HG03457 (cell line): ENCODE data around the gene RUNX1.

ENCODE experiments used
- ATAC-seq: cut with Tn5 transposase; IDR thresholded peaks from one replicate; pipeline ENCODE4 v1.9.1; 2021; ENCODE audit warnings: moderate number of reproducible peaks; ENCODE audit not compliant: unreplicated experiment

The RUNX1 gene

DNA sequence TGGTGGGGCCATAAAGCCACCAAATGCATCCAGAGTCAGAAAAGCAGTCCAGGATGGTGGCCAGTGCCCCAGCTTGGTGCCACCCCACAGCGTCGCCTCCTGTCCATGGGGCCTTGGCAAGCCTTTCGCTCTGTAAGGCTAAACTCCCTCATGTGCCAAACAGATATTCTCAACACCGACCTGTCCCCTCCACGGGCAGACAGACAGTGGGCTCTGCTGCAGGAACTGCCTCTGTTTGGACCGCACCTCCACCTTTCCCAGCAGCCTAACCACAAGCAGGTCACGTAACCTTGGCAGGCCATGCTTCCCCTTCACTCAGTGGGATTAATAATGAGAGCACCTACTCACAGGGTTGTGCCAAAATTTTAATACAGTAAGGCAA lies 11.7 kb downstream of the RUNX1 start:
- no peak for ATAC-seq

DNA sequence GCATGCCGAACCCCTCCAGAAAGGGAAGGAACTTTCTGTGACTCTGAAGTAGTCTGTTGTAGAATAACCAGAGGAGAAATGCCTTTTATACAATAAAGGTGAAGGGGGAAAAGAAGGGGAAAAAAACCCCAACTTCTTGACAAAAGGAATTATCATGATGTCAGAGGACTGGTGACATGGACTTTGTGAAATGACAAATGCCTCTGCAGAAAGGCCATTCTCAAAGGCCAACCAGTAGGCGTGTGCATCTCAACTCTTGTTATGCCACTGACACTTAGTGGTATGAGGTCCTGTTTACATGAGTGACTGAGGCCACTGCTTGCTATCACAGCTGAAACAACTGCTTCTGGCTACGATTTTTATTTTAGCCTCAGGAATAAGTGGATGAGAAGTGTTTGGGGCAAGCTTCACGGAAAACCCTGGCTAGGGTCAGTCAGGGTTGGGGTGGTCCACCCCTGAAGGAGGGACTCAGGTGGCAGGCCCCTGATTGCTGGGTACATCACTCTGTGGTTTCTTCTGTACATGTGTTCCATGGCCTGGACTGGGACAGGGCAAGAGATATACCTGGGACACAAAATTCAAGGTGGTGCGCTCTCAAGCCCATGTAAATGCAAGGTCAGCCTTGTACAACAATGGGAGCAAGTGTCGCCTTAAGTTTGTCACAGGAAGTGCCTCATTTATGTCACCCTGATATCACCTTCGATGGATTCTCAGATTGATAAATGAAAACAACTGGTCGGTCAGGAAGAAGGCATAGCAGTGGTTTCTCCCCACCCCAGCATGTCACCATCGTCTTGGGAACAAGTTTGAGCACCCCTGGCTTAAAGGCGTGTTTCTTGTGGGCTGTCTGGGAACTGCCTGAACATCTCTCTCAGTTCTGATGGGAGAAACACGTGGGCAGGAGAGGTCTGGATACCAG lies 12.4 kb downstream of the RUNX1 start:
- ATAC-seq, result no peak

GRCh38 chr21:35035581-35035980 lies 13.5 kb downstream of the RUNX1 start:
- ATAC-seq, result no peak

- ATAC-seq, result no peak
Observed at GRCh38 chr21:35035116-35035515, 14.0 kb downstream of the RUNX1 start.

- ATAC-seq, result no peak
Observed at GRCh38 chr21:35034203-35034926, 14.7 kb downstream of the RUNX1 start.

DNA sequence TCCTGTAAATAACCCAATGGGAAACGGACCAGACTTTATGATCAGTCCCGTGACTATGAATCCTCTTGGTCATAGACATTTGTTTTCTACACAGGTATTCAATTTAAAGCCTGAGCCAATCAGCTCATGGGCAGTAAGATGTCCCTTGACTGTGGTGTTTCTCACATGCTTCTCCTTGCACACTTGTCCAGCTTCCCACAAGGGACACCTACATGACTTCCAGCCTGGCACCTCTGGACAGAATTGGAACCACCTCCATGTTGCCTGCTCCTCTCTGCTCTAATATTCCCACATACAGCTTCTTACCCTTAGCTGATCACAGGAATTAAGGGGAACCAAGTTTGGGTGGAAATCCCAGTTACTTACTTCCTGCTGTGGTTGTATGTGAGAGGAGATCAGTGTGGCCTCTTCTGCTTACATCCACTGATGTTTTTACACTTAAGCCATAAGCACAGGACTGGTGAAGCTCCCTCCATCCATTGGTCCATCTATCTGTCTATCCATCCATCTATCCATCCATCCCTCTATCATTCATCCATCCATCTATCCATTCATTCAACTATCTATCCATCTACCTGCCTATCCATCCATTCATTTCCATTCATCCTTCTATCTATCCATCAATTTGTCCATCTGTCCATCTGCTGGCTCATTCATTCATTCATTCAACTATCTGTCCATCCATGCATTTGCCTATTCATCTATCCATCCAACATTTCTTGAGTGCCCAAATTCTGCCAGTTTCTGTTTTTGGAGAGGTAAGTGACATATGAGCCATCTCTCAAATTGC lies 16.4 kb downstream of the RUNX1 start:
- ATAC-seq, result no peak

- ATAC-seq, result no peak
Observed at GRCh38 chr21:35028451-35028978, 20.6 kb downstream of the RUNX1 start.

- no peak for ATAC-seq
Observed at GRCh38 chr21:35027563-35028450, 21.3 kb downstream of the RUNX1 start.

DNA sequence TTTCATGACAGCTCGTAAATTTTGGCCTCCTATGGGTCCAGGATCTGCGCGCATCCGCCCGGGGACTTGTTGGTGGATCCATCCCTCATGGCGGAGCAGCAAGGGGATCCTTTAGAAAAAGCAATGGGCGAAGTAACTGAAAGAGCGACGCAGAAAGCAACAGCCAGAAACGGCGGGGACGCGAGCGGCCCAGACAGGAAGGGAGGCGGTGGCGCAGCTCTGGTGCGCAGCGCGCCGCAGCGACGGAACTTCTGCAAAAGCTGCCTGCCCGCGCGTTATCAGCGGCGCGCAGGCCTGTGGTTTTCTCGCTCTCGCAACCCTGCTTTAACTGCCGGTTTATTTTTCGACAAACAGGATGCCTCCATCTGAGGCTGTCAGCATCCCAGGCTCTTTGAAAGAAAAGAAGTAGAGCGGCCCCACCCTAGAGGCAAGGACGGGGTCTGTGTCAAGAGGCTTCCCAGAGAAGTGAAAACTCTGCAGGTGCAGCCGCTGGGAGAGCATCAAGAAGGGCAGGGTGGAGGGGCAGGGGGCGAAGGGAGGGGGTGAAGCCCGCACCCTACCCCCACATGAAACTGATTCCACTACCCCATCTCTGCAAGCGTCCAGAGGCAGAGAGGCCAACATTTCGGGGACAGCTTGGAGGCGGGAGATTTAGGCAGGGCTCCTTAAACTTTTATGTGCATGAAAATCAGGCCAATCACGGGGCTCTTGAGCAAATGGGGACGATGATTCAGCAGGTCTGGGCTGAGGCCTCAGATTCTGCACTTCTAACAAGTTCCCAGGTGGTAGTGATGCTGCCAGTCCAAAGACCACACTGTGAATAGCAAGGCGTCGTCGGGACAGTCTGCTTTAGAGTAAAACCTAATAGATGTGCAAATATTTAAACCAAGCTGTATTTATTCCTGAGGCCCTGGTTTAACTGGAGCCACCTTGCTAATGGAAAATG lies 22.2 kb downstream of the RUNX1 start:
- no peak for ATAC-seq

DNA sequence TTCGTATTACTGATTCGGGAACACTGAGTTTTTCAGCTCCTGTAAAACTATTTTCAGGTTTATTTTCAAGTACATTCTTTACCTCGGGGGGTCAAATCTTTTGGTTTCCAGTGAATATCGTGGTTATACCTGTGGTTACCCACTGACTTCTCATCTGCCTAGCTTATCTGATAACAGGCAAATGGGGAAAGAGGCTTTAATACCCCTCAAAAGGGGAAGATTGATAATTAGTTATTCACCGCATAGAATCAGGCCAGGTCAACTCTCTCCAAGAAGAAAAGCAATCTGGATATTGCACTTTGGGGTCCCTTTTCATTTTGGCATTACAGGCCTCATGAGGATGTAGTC lies 23.0 kb downstream of the RUNX1 start:
- ATAC-seq, result no peak

DNA sequence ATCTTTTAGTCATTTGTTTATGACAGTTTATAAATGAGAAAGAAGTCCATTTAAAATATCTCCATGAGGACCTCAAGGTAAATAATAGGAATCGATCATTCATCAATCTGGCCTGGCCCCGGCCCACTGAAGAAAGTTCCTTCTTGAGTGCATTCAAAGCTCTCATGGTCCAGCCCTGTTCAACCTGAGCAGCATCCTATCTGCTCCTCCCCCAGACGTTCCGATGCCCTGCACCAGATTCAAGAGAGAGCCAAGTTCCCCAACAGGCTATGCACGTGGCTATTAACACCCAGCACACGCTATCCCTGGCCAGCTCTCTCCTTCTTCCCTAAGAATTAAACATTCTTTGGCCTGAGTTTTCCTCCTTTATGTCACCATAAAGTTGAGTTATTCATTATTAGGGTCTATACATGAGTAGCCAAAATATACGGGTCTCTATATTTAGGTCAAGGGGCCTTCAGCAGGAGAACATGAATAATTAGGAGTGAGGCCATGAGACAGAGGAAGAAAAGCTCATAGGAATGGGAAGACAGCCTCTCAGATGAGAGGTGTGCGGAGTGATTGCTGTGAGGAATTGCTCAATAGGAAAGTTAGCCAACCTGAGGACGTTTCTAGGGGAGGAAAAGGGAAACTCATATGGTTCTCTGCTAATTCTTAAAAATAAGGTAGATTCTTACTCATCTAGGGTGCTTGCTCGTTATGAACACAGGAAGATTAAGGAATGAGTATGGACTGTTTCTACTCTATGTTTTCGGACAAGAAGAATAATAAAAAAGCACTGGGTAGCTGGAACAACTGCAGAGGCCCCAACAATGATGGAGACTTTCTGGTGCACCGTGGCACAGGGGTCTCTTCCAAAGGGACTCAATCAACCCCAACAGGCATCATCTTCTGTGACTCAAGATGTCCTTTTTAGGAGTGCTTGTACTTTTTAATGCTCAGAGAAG lies 23.6 kb downstream of the RUNX1 start:
- ATAC-seq, result no peak

DNA sequence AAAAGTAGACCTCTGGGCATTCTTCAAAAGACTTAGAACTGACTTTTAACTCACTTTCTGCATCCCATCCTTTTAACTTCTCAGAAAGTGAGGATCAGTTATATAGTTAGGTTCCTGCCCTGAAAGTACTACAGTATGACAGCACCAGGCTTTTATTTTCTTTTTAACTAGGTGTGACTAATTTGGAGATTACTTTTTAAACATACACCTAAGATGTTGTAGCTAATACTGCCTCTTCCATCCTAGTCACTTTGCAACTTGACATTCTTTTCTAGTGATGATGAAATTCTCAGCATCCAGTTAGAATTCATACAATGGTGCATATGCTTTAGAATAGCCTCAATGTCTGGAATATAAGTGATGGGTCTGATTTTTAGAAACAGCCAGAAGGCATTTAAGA lies 24.6 kb downstream of the RUNX1 start:
- ATAC-seq, result no peak

DNA sequence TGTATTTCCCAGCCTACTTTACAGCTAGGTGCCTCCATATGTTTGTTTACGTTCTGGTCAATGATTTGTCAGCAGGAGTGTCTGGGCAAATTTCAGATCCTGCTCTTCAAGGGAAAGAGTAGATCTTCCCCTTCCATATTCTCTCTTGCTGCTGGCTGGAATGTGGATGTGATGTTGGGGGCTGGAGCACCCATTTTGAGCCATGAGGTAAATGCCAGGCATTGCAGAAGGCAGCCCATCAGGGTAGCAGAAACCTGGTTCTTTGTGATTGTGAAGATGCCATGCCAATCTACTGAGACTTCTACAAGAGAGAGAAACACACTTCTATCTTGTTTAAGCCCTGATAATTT lies 25.1 kb downstream of the RUNX1 start:
- ATAC-seq, result no peak

DNA sequence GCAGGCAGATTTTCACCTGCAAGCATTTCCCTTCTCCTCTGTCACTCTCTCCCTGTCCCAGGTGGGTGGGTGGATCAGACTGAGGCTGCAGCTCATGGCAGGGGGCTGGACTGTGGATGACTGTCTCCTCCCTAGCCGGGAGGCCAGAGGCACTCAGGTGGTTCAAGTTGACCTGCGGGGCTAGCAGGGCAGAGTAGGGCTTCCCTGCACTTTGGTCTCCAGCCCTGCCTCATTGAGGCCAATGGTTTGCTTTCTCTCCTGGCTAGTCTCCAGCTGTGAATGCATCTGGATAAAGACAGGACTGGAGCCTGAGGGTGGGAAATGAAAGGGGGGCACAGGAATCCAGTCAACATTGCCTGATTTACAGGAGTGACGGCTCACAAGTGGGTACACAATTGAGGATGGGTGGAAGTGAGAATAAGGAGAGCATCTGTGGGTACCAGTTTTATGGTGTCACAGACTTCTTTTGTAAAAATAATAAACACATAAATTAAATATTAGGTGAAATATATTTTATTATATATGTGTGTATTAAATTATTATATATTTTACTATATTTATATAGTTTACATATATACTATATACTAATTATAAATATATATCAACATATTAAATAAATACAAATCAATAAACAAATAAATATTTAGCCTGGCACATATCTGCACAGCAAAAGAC lies 25.6 kb downstream of the RUNX1 start:
- no peak for ATAC-seq

GRCh38 chr21:35021546-35021945 lies 27.6 kb downstream of the RUNX1 start:
- no peak for ATAC-seq

DNA sequence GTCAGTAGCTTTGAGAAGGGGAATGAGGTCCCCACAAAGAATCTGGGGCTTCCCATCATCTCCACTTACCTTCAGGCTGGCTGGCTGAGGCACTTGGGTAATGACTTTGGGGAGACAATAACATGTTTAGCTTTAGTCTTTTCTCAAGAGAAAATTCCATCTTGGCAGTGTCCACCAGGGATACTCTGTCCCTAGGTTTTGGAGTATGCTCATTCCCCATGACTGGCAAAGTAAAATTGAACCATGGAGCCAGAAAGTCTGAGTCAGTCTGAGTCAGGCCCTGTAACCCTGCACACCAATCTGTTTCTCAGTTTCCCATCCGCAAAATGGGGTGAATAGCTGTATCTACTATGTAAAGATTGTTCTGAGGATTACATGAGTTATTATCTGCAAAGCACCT lies 28.2 kb downstream of the RUNX1 start:
- no peak for ATAC-seq

DNA sequence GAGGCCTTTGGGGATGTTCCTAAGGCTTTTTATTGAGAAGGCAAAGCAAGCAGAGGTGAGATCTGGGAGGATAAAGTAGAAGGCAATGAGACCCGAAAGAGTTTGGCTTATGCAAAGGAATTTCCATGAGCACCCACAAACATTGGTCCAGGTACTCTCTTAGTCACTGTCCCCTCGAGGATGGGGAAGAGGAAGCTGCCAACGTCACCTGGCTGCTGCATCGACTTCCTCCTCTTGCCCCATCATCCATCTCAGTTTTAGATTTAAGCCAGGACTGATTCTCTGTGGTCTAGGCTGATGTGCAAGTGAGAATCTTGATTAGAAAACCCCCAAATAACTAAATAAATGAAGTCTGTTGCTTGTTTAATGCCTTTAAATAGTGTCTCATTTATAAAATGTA lies 28.7 kb downstream of the RUNX1 start:
- no peak for ATAC-seq

- no peak for ATAC-seq
Observed at GRCh38 chr21:35019631-35020032, 29.5 kb downstream of the RUNX1 start.
